Astrocyte (in vitro differentiated cells and primary cell): Measurements from ENCODE around the gene CYREN.

Source experiments
- CTCF ChIP-seq: IDR thresholded peaks from 2 replicates; pipeline ENCODE4 v1.5.1; 2011; ENCODE audit warnings: low read depth, mild to moderate bottlenecking, inconsistent platforms, low read length, moderate library complexity; ENCODE audit not compliant: insufficient read depth
- EZH2 ChIP-seq: IDR thresholded peaks from 2 replicates; pipeline ENCODE4 v1.6.1; 2012; ENCODE audit warnings: mild to moderate bottlenecking, low read length, inconsistent platforms; ENCODE audit not compliant: insufficient read depth

DNA sequence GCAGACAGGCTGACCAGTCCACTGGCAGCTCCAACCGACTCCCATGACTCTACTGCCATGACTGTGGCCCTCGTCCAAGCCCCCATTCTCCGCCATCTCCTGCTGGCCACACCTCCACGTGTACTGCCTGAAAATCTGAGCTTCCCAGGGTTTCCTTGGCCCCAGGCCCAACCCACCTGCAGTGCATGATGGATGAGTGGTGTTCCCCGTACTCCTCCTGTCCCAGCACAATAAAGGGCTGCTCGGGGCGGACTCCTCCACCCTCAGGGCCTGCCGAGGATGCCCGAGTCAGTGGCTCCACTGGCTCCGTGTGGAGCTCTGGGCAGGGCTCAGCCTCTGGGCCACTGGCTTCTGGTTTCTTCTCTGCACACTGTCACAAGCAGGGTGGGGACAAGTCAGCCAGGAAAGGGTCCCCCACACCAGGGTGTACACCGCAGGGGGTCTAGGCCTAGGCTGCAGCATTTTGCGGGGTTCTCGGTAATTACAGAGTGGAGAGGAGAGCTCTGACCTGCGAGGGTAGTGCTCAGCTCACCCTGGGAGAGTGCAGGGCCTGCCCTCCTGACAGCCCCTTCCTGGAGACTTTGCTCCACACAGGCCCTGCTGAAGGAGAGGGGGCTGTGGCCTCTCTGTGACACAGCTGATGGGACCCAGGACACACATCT is 25.6 kb upstream of the CYREN start:
- no peak for TF ChIP-seq EZH2
- no peak for TF ChIP-seq CTCF
